ENCODE measurements around the gene EDIL3. TPM values are rescaled to one million over a fixed set of nuclear protein-coding genes. Genes with fewer than 3 reads are reported as not detected.

Gene EDIL3
- total and polyA plus RNA-seq, 9 of the 15 experiments (the other 6 are each of a cell fraction or from before 2014, with no cell fraction given) = 0.09 TPM; not detected in 8

DNA sequence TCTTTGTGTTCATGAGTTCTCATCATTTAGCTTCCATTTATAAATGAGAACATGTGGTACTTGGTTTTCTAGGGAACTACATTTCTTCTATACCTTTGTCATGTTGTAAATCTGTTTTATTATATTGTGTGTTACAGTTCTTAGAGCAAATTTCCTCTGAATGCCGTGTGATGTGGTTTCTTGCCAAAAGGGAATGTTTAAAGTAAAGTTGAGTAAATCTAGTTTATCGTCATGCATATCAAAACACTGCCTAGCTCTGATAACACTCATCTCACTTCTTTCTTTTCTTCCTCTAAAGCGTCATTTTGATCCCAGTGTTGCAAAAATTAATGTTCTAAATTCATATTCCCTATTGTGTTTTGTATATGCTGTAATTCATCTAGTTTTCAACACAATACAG, 368.6 kb downstream of the EDIL3 start:
- in situ Hi-C loops (cut with MboI) (no loop called here), intact Hi-C loops (cut with micrococcal nuclease) (no loop called here)
- Histone ChIP-seq H3K27ac (ENCODE audit: extremely low read depth, low read depth, low read length) (no peak overlapping the region), H4K20me1 (replicated peaks; ENCODE audit: control insufficient read depth, insufficient read depth, low read length) (no peaks in the 10 kb centered on the region), H3K9ac (ENCODE audit: insufficient read depth in 1 of 2, low read depth in 2 of 2, low read length in 2 of 2) (no peak overlapping the region), H3K79me2 (ENCODE audit: control insufficient read depth, insufficient read depth, low read length) (no peaks in the 10 kb centered on the region), H3K4me3 (no peak overlapping the region), H3K9me3 (replicated peaks; ENCODE audit: control insufficient read depth, insufficient read depth, low read depth, low read length) (no peaks in the 10 kb centered on the region), H3K27me3 (ENCODE audit: control insufficient read depth in 2 of 2, insufficient read depth in 2 of 2, low read length in 2 of 2) (no peaks in the 10 kb centered on the region), H3K9me1 (ENCODE audit: control insufficient read depth, insufficient read depth, low read length) (no peaks in the 10 kb centered on the region), H3K4me2 (ENCODE audit: insufficient read depth, low read length) (no peak overlapping the region), H2AFZ (ENCODE audit: low read depth, low read length) (no peak overlapping the region), H3K4me1 (replicated peaks in 1 of 2; ENCODE audit: control insufficient read depth in 2 of 2, insufficient read depth in 2 of 2, low read length in 2 of 2) (no peaks in the 10 kb centered on the region), H3K36me3 (ENCODE audit: control insufficient read depth, insufficient read depth, low read length) (no peaks in the 10 kb centered on the region)
- ChIA-PET CTCF (ENCODE audit: low intra/inter-chr PET ratio) (no interaction called here), POLR2A (no interaction called here)
- no TSS peak for BruUV-seq (replicated peaks)
- TF ChIP-seq, protein P1, sequence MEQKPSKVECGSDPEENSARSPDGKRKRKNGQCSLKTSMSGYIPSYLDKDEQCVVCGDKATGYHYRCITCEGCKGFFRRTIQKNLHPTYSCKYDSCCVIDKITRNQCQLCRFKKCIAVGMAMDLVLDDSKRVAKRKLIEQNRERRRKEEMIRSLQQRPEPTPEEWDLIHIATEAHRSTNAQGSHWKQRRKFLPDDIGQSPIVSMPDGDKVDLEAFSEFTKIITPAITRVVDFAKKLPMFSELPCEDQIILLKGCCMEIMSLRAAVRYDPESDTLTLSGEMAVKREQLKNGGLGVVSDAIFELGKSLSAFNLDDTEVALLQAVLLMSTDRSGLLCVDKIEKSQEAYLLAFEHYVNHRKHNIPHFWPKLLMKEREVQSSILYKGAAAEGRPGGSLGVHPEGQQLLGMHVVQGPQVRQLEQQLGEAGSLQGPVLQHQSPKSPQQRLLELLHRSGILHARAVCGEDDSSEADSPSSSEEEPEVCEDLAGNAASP (IDR thresholded peaks at IDR 0.05) = no peak
- TF ChIP-seq RAD21 (CRISPR knock-in tag; conservative IDR thresholded peaks at IDR 0.05 in 1 of 2, IDR thresholded peaks at IDR 0.05 in 1 of 2) = no peak
- TF ChIP-seq TEAD1 (CRISPR knock-in tag; IDR thresholded peaks at IDR 0.05) = no peak
- no peak for TF ChIP-seq CBFB (CRISPR knock-in tag; IDR thresholded peaks at IDR 0.05)
- no peak for TF ChIP-seq NEUROD1 (IDR thresholded peaks at IDR 0.05; ENCODE audit: borderline replicate concordance, low read depth, low read length, partially characterized antibody)
- no peak for TF ChIP-seq CREM (IDR thresholded peaks at IDR 0.05; ENCODE audit: low read depth)
- TF ChIP-seq, protein P2, sequence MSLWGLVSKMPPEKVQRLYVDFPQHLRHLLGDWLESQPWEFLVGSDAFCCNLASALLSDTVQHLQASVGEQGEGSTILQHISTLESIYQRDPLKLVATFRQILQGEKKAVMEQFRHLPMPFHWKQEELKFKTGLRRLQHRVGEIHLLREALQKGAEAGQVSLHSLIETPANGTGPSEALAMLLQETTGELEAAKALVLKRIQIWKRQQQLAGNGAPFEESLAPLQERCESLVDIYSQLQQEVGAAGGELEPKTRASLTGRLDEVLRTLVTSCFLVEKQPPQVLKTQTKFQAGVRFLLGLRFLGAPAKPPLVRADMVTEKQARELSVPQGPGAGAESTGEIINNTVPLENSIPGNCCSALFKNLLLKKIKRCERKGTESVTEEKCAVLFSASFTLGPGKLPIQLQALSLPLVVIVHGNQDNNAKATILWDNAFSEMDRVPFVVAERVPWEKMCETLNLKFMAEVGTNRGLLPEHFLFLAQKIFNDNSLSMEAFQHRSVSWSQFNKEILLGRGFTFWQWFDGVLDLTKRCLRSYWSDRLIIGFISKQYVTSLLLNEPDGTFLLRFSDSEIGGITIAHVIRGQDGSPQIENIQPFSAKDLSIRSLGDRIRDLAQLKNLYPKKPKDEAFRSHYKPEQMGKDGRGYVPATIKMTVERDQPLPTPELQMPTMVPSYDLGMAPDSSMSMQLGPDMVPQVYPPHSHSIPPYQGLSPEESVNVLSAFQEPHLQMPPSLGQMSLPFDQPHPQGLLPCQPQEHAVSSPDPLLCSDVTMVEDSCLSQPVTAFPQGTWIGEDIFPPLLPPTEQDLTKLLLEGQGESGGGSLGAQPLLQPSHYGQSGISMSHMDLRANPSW (CRISPR knock-in tag; IDR thresholded peaks at IDR 0.05) = no peak
- no peak for TF ChIP-seq KLF10 (CRISPR knock-in tag; IDR thresholded peaks at IDR 0.05)
- no peak for TF ChIP-seq RBBP5 (IDR thresholded peaks at IDR 0.05; ENCODE audit: borderline replicate concordance, insufficient read depth, low read length, poor library complexity, severe bottlenecking)
- no peak for TF ChIP-seq JUNB (CRISPR knock-in tag; conservative IDR thresholded peaks at IDR 0.05)
- TF ChIP-seq, protein P3, sequence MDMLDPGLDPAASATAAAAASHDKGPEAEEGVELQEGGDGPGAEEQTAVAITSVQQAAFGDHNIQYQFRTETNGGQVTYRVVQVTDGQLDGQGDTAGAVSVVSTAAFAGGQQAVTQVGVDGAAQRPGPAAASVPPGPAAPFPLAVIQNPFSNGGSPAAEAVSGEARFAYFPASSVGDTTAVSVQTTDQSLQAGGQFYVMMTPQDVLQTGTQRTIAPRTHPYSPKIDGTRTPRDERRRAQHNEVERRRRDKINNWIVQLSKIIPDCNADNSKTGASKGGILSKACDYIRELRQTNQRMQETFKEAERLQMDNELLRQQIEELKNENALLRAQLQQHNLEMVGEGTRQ (CRISPR knock-in tag; IDR thresholded peaks at IDR 0.05) = no peak
- TF ChIP-seq ZNF75A (CRISPR knock-in tag; IDR thresholded peaks at IDR 0.05) = no peak
- no peak for TF ChIP-seq TCFL5 (CRISPR knock-in tag; conservative IDR thresholded peaks at IDR 0.05)
- no peak for TF ChIP-seq ETV5 (CRISPR knock-in tag; IDR thresholded peaks at IDR 0.05; ENCODE audit: low read depth)
- TF ChIP-seq ZNF696 (CRISPR knock-in tag; conservative IDR thresholded peaks at IDR 0.05) = no peak
- no peak for TF ChIP-seq SMAD1 (IDR thresholded peaks at IDR 0.05; ENCODE audit: low read depth, low read length, partially characterized antibody)
- TF ChIP-seq TEAD4 (IDR thresholded peaks at IDR 0.05; ENCODE audit: low read length) = no peak
- TF ChIP-seq TEAD4 (CRISPR knock-in tag; IDR thresholded peaks at IDR 0.05; ENCODE audit: borderline replicate concordance) = no peak
- TF ChIP-seq ZNF507 (tag; conservative IDR thresholded peaks at IDR 0.05) = no peak
- no peak for TF ChIP-seq SP1 (CRISPR knock-in tag; IDR thresholded peaks at IDR 0.05)
- 4% methylated on average over 3 of the region's 3 CpGs for WGBS (ENCODE audit: insufficient coverage, low coverage, missing lambda C conversion rate)
- DNase-seq (ENCODE audit: extremely low read depth in 1 of 4, low spot score in 3 of 4) (no peak), ATAC-seq (no peak), FAIRE-seq (no peak)

Measured in K562 (cell line).